RWPE1 (cell line): ENCODE results near the gene UGT1A10.

Experiments used
- CTCF ChIA-PET: fragments of 350-600 bp; sonication (Branson Sonifier 250); formaldehyde crosslinking; extraction: SDS; loops from one replicate; lab custom pipeline; 2021; lab: Yijun Ruan, JAX
- POLR2A ChIA-PET: fragments of 400-600 bp; formaldehyde crosslinking; extraction: SDS; loops from one replicate; lab custom pipeline; 2020; ENCODE audit warnings: antibody characterized with exemption; ENCODE audit not compliant: low non-redundant PET; lab: Yijun Ruan, JAX
- DNase-seq: peaks from one replicate; pipeline ENCODE4 v3.0.0; 2012; ENCODE audit warnings: low spot score
- H3K27ac ChIP-seq: fragments of 450-650 bp; 2 replicates; pipeline ENCODE4 v1.5.1; 2017
- CTCF ChIP-seq: fragments of 450-650 bp; conservative IDR thresholded peaks from 2 replicates; pipeline ENCODE4 v1.5.1; 2017; ENCODE audit warnings: low read depth, mild to moderate bottlenecking

UGT1A10 gene

GRCh38 chr2:233803292-233803911, 167.2 kb downstream of the UGT1A10 start:
- no peak overlapping the region for H3K27ac ChIP-seq
- TF ChIP-seq CTCF = no peak
- ChIA-PET CTCF (interaction anchor here (0.6 to 0.7 kb wide), 2 partner anchors 319 to 1306 kb away, joined by 3 to 4 read pairs; no protein-coding TSS in a partner anchor), POLR2A (no interaction called here)
- DNase-seq = no peak

DNA sequence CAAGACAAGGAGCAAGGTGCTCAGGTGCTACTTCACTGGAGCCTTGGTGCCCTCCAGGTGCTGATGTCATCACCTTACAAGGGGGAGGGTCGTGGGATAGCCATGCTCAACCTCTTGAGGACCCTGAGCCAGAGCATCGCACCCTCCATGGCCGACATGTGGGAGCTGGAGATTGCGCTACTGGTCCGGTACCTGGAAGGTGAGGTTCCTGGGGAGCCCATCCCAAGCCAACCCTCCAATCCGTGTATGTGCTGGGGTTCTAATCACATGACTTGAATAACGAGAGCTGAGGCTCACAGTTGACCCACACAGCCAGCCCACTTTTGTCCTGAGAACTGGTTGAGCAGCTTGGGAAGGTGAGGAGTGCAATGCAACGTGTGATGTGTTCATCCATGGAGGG, 167.7 kb downstream of the UGT1A10 start:
- ChIA-PET CTCF (interaction anchor here (0.6 kb wide), 1 partner anchor 320 kb away, joined by 4 read pairs; no protein-coding TSS in a partner anchor), POLR2A (no interaction called here)
- TF ChIP-seq CTCF = no peak
- no peak for DNase-seq
- H3K27ac ChIP-seq = no peak overlapping the region

- no peak for TF ChIP-seq CTCF
- ChIA-PET CTCF (no interaction called here), POLR2A (no interaction called here)
- H3K27ac ChIP-seq = no peak overlapping the region
- DNase-seq = no peak
Observed at GRCh38 chr2:233807215-233807865, 171.1 kb downstream of the UGT1A10 start.

DNA sequence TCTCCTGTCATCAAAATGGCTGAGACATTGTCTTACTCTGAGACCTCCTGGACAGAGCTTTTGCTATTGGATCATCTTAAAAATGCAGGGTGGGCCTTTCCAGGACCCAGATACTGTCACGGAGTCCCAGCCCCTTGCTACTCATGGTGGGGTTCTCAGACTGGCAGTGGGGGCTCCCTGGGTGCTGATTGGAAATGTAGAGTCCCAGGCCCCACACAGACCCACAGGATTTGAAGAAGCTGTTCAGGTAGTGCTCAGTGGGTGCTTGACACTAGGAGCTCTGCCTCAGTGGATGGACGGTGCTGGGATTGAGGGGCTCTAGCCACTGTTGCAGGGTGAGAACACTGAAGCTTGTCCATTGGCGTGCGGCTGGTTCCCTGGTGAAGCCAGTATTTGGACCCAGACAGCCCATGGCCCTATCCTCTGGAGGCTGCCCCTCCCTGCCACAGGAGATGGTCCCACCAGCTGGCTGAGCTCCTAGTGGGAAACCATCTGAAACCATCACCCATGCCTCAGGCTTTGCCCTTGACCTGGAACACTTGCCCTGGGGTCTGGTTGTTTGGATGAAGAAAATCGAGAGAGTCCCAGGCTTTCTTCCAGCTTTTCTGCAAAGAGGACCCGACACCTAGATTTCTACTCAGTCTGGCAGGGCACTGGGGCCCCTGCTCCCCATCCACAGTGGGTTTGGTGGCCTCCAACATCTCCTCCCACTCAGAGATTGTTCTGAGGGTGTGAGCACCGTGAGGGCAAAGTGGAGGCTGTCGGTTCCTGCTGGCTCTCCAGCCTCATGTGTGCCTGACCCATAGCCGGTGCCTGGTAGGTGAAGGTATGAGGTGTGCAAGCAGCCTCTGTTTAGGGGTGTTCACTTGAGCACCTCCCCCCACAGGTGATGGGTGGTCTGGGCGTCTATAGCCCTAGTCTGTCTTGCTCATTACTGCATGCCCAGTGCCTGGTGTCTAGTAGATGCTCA, 172.0 kb downstream of the UGT1A10 start:
- CTCF ChIA-PET = no interaction called here
- no peak for TF ChIP-seq CTCF
- no peak for DNase-seq
- no peak overlapping the region for H3K27ac ChIP-seq
- POLR2A ChIA-PET = no interaction called here

GRCh38 chr2:233810385-233810784, 174.1 kb downstream of the UGT1A10 start:
- CTCF ChIA-PET = no interaction called here
- POLR2A ChIA-PET = no interaction called here

More at GRCh38 chr2:233810385-233810784, 174.1 kb downstream of the UGT1A10 start:
- H3K27ac ChIP-seq = no peak overlapping the region
- no peak for TF ChIP-seq CTCF
- DNase-seq = no peak
